GM11168 (cell line): Measurements from ENCODE around the gene ACOT7.

ENCODE experiments used
- in situ Hi-C: fragments of 300-500 bp; cut with MboI; formaldehyde crosslinking; loops from one replicate; pipeline ENCODE4 v1.12.0; 2022; ENCODE audit warnings: low sequenced_read_pairs; ENCODE audit not compliant: unreplicated experiment

The ACOT7 gene

GRCh38 chr1:6365047-6365446 lies 28.5 kb downstream of the ACOT7 start:
- in situ Hi-C loops = no loop called here

GRCh38 chr1:6363085-6363884 lies 30.3 kb downstream of the ACOT7 start:
- in situ Hi-C loops = loop anchor here (5.0 kb wide), 1 partner anchor 39 kb away; no protein-coding TSS in a partner anchor

- in situ Hi-C loops = loop anchor here (5.0 kb wide), 1 partner anchor 41 kb away; no protein-coding TSS in a partner anchor
These were observed 32.3 kb downstream of the ACOT7 start for GRCh38 chr1:6361124-6361775.

- in situ Hi-C loops = loop anchor here (5.0 kb wide), 1 partner anchor 42 kb away; no protein-coding TSS in a partner anchor
These were observed 33.0 kb downstream of the ACOT7 start for GRCh38 chr1:6360517-6361070.

- in situ Hi-C loops = loop anchor here (5.0 kb wide), 1 partner anchor 42 kb away; no protein-coding TSS in a partner anchor
These were observed 33.5 kb downstream of the ACOT7 start for GRCh38 chr1:6360117-6360496.

- in situ Hi-C loops = loop anchor here (5.0 kb wide), 1 partner anchor 43 kb away; no protein-coding TSS in a partner anchor
These were observed 34.1 kb downstream of the ACOT7 start for GRCh38 chr1:6359216-6360116.

DNA sequence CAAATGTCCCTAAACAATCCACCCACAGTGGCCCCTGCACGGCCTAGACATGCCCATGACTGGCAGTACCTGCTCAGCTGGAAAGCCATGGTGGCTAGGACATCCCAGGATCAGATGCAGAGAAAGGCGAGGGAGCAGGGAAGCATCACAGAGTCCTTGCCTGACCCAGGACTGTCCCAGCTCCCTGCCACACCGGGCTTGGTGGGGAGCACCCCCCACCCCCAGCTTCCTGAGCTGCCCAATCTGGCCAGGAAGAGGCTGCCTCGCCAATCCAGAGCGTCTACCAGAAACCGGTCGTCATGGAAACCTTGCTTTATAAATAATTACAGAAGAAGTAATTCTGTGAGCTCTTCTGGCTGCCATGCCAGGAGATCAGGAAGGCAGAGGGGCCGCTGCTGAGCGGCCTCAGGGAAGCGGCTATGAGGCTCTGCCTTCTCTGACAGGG lies 34.8 kb downstream of the ACOT7 start:
- in situ Hi-C loops = no loop called here

- in situ Hi-C loops = no loop called here
These were observed 35.4 kb downstream of the ACOT7 start for GRCh38 chr1:6358144-6358624.

- in situ Hi-C loops = no loop called here
These were observed 36.2 kb downstream of the ACOT7 start for GRCh38 chr1:6357243-6357936.

DNA sequence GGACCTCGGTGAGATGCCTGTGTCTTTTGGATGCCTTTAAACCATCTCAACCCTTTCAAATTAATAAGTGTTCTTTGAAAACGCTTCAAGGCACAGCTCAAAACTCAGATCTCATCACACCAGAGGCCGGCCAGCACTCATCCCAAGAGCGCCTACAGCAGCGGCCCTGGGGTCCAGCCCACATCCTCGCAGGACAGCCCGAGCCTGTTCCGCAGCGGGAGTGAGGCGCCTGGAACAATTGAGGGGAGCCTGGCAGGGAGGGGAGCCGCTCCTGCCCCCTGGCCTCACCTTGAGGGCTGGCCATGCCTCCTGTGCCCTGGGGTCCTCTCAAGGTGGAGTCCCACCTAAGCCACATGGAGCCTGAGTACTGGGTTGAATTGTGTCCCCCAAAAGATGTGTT lies 37.9 kb downstream of the ACOT7 start:
- in situ Hi-C loops = no loop called here

DNA sequence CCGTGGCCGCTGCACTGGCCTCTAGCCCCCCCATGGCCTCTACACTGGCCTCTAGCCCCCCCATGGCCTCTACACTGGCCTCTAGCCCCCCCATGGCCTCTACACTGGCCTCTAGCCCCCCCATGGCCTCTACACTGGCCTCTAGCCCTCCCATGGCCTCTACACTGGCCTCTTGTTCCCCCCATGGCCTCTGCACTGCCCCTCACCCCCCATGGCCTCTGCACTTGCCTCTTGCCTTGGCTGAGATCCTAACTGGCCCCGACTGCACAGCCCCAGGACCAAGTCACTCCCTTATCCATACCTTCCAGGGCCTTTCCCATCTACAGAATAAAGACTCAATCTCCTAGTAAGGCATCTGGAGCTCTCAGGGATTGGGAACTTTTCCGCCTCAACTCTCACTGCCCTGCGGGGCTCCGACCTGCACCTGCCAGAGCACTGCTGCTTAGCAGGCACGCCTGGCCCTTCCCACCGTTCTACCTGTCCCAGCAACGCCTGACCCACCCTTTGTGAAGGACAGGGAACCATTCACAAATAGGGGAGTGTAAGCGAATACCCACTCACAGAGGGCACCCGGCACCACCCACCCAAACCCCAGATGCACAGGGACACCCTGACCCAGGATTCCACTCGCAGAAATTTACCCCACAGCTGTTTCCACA lies 38.8 kb downstream of the ACOT7 start:
- in situ Hi-C loops = no loop called here

DNA sequence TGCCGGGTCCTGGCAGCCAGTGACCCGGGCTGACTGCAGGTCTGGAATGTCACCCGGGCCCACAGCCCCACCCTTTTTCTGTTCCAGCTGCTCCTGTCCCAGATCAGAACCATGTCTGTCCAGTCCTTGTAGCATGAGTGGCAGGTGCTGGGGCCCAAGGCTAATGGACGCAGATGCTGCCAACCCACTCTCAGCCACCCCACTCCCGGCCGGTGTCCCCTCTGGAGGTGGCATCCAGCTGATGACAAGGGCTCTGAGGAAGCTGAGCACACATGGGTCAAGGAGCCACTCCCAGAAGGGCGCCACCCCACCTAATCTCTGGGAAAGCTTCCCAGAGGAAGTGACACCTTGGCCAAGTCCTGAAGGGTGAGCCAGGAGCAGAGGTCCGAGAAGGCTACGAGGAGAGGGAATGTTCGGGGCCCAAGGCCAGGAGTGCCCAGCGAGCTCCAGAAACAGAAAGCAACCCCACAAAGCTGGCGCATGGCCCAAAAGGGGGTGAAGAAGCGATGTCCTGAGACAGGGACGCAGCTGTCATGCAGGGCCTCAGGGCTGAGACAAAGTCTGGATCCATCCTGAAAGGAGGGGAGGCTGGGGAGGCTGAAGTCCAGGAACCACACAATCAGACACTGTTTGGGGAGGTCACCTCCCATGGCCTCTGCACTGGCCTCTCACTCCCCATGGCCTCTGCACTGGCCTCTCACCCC lies 39.5 kb downstream of the ACOT7 start:
- in situ Hi-C loops = no loop called here

- in situ Hi-C loops = no loop called here
These were observed 40.0 kb downstream of the ACOT7 start for GRCh38 chr1:6353619-6353954.

DNA sequence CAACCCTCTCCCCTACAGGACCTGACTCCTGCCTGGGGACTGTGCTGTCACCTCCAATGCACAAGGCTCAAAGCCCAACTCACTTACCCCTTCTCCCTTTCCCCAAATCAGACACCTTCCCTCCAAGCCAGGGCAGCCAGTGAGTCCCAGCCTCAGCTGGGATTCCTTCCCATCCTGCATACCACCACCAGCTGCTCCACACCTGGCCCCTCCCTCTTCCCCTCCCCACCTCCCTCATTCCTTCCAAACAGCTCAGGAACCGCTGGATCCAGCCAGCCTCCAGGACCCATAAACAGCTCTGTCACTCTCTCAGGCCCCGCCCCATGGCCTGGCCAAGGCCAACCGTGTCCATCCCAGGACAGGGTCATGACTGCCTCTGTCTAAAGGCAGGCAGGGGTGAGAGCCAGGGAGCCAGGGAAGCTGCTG lies 41.4 kb downstream of the ACOT7 start:
- in situ Hi-C loops = no loop called here

DNA sequence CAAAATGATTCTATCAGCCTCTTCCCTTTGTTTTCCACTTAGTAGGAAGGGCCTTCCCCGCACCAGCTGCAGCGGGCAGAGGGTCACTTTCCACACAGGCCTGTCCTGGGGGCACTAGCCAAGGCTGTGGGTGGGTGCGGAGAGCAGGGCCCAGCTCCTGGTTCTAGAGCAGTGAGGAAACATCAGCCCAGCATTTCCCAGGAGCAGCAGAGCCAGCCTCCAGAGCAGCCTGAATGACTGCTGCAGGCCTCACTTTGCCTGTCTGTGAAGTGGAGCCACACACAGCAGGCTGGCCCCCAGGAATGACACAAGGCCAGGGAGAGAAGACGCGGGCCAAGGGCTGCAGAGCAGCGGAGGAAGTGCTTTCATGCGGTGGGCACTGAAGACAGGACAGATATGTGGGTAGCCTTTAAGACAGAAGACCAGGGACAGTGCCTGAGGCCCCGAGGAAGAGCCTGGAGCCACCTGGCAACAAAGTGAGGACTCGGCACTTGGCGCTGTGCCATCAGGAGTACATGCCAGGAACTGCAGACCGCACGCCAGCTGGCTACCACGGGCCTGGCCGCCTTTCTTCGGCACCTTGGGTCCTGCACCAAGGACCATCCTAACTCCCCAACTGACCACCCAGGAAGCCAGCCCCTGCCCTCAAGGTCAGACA lies 42.0 kb downstream of the ACOT7 start:
- in situ Hi-C loops = no loop called here

- in situ Hi-C loops = no loop called here
These were observed 43.0 kb downstream of the ACOT7 start for GRCh38 chr1:6350416-6351088.

- in situ Hi-C loops = no loop called here
These were observed 44.2 kb downstream of the ACOT7 start for GRCh38 chr1:6349254-6349943.
